Parathyroid adenoma (tissue), 2 donors: ENCODE results near the gene LTBP1.

ENCODE experiments used
- H2AFZ ChIP-seq: fragments of 300-600 bp; sonication (generic); one replicate; pipeline ENCODE4 v1.7.0; 2017; ENCODE audit warnings: antibody characterized with exemption, mild to moderate bottlenecking
- H3K27ac ChIP-seq: fragments of 300-600 bp; sonication (generic); one replicate; pipeline ENCODE4 v1.7.0; 2017
- H3K27me3 ChIP-seq: fragments of 300-600 bp; sonication (generic); one replicate; pipeline ENCODE4 v1.7.0; 2017; ENCODE audit warnings: low read length; ENCODE audit not compliant: control insufficient read depth, insufficient read depth
- H3K36me3 ChIP-seq: fragments of 300-600 bp; sonication (generic); one replicate; pipeline ENCODE4 v1.7.0; 2017; ENCODE audit warnings: low read length; ENCODE audit not compliant: control insufficient read depth, insufficient read depth
- H3K4me1 ChIP-seq: fragments of 300-600 bp; sonication (generic); one replicate; pipeline ENCODE4 v1.7.0; 2017; ENCODE audit warnings: control low read depth
- H3K4me2 ChIP-seq: fragments of 300-600 bp; sonication (generic); one replicate; pipeline ENCODE4 v1.7.0; 2017; ENCODE audit warnings: low read length
- H3K4me3 ChIP-seq: fragments of 300-600 bp; sonication (generic); one replicate; pipeline ENCODE4 v1.7.0; 2017; ENCODE audit warnings: low read depth, low read length
- H3K79me2 ChIP-seq: fragments of 300-600 bp; sonication (generic); one replicate; pipeline ENCODE4 v1.7.0; 2017; ENCODE audit warnings: control low read depth
- H3K9ac ChIP-seq: fragments of 300-600 bp; sonication (generic); one replicate; pipeline ENCODE4 v1.7.0; 2017; ENCODE audit warnings: mild to moderate bottlenecking
- H3K9me3 ChIP-seq: fragments of 300-600 bp; sonication (generic); one replicate; pipeline ENCODE4 v1.7.0; 2017; ENCODE audit warnings: low read length; ENCODE audit not compliant: control insufficient read depth
- TF ChIP-seq, protein P1 (sequence below): fragments of 300-600 bp; sonication (generic); IDR thresholded peaks from one replicate; pipeline ENCODE4 v1.7.0; 2017; ENCODE audit warnings: antibody characterized with exemption, mild to moderate bottlenecking
- donor health status: primary hyperparathyroidism.

LTBP1 gene

GRCh38 chr2:33426666-33427231 is 480.0 kb downstream of the LTBP1 start:
- Histone ChIP-seq H3K27ac (no peak overlapping the region), H3K36me3 (no peaks in the 10 kb centered on the region), H3K4me2 (no peak overlapping the region), H2AFZ (no peak overlapping the region), H3K4me1 (no peaks in the 10 kb centered on the region), H3K27me3 (no peaks in the 10 kb centered on the region), H3K9me3 (no peaks in the 10 kb centered on the region), H3K9ac (no peak overlapping the region), H3K79me2 (no peaks in the 10 kb centered on the region), H3K4me3 (no peak overlapping the region)
- TF ChIP-seq, protein P1, sequence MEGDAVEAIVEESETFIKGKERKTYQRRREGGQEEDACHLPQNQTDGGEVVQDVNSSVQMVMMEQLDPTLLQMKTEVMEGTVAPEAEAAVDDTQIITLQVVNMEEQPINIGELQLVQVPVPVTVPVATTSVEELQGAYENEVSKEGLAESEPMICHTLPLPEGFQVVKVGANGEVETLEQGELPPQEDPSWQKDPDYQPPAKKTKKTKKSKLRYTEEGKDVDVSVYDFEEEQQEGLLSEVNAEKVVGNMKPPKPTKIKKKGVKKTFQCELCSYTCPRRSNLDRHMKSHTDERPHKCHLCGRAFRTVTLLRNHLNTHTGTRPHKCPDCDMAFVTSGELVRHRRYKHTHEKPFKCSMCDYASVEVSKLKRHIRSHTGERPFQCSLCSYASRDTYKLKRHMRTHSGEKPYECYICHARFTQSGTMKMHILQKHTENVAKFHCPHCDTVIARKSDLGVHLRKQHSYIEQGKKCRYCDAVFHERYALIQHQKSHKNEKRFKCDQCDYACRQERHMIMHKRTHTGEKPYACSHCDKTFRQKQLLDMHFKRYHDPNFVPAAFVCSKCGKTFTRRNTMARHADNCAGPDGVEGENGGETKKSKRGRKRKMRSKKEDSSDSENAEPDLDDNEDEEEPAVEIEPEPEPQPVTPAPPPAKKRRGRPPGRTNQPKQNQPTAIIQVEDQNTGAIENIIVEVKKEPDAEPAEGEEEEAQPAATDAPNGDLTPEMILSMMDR = no peak

GRCh38 chr2:33430077-33430476 is 483.3 kb downstream of the LTBP1 start:
- Histone ChIP-seq H3K27ac (no peak overlapping the region), H3K27me3 (no peaks in the 10 kb centered on the region), H3K9me3 (no peaks in the 10 kb centered on the region), H3K4me3 (no peak overlapping the region), H3K79me2 (no peaks in the 10 kb centered on the region), H3K36me3 (no peaks in the 10 kb centered on the region), H3K4me1 (no peaks in the 10 kb centered on the region), H3K4me2 (no peak overlapping the region), H3K9ac (no peak overlapping the region), H2AFZ (no peak overlapping the region)
- TF ChIP-seq, protein P1 = no peak

GRCh38 chr2:33430856-33431255 is 484.1 kb downstream of the LTBP1 start:
- Histone ChIP-seq H3K27me3 (no peaks in the 10 kb centered on the region), H3K27ac (no peak overlapping the region), H3K4me2 (no peak overlapping the region), H3K36me3 (no peaks in the 10 kb centered on the region), H3K9me3 (no peaks in the 10 kb centered on the region), H3K4me1 (no peaks in the 10 kb centered on the region), H3K79me2 (no peaks in the 10 kb centered on the region), H3K9ac (no peak overlapping the region), H3K4me3 (no peak overlapping the region), H2AFZ (no peak overlapping the region)
- TF ChIP-seq, protein P1 = no peak

GRCh38 chr2:33432871-33433270 is 486.1 kb downstream of the LTBP1 start:
- TF ChIP-seq, protein P1 = no peak
- Histone ChIP-seq H3K4me1 (no peaks in the 10 kb centered on the region), H3K4me3 (no peak overlapping the region)

More at GRCh38 chr2:33432871-33433270, 486.1 kb downstream of the LTBP1 start:
- no peak overlapping the region for H2AFZ ChIP-seq
- H3K9me3 ChIP-seq = no peaks in the 10 kb centered on the region
- H3K79me2 ChIP-seq = no peaks in the 10 kb centered on the region
- H3K4me2 ChIP-seq = no peak overlapping the region
- no peaks in the 10 kb centered on the region for H3K27me3 ChIP-seq
- H3K36me3 ChIP-seq = no peaks in the 10 kb centered on the region
- no peak overlapping the region for H3K27ac ChIP-seq
- no peak overlapping the region for H3K9ac ChIP-seq
